ENCODE results near the gene FBXO10. TPM values are rescaled to one million over a fixed set of nuclear protein-coding genes. Genes with fewer than 3 reads are reported as not detected.
"Not testable (repeated sequence)": the region's sequence is repeated elsewhere in the genome, so short reads cannot be mapped to it uniquely, and the experiment has no call there.

FBXO10 gene
- total and polyA plus RNA-seq, 2 donors from 2014 or later, result 6.2 to 6.7 TPM

DNA sequence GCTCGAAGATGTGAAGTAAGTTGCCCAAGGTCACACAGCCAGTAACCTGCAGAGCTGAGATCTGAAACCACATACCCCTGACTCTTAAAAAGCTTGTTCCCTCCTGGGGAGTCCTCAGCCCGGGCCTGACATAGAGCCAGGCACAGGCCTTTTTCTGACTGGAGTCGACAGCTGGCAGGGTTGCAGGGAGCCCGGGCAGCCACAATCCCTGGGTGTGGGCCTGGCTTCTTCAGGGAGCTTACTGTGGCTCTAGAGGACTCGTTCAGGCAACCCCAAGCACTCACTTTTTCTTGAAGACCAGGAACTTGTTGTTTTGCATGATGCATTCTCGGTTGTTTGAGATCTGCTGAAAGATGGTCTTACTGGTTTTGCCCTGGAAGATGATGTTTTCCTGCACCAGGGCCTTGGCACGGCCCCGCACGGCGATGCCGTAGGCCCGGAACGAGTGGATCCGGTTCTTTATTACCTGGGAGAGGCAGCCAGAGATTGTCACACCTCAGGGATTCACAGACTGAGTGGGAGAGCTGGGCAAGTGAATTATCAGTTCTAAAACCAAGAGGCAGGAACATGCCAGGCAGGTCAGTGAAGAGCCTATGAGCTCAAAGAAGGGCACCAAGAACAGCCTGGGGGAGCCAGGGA lies 60.4 kb downstream of the FBXO10 start:
- H3K27me3 ChIP-seq (ENCODE audit: control insufficient read depth, insufficient read depth, low read length), result no peaks in the 10 kb centered on the region
- H3K4me3 ChIP-seq (ENCODE audit: low read length in 3 of 3), result no peak overlapping the region
- no peak overlapping the region for H3K9ac ChIP-seq (ENCODE audit: low read length in 3 of 3)
- FAIRE-seq (no peak), DNase-seq (no peak)
- H3K27ac ChIP-seq (ENCODE audit: low read depth in 2 of 2, low read length in 2 of 2), result no peak overlapping the region
- intact Hi-C loops (cut with DNase I), result no loop called here
- H3K9me3 ChIP-seq (ENCODE audit: control insufficient read depth in 2 of 3, insufficient read depth in 1 of 3, low read length in 3 of 3), result no peaks in the 10 kb centered on the region
- no peaks in the 10 kb centered on the region for H3K4me1 ChIP-seq (ENCODE audit: control insufficient read depth in 2 of 3, insufficient read depth in 2 of 3, low read depth in 1 of 3, low read length in 3 of 3)
- TF ChIP-seq, protein P1, sequence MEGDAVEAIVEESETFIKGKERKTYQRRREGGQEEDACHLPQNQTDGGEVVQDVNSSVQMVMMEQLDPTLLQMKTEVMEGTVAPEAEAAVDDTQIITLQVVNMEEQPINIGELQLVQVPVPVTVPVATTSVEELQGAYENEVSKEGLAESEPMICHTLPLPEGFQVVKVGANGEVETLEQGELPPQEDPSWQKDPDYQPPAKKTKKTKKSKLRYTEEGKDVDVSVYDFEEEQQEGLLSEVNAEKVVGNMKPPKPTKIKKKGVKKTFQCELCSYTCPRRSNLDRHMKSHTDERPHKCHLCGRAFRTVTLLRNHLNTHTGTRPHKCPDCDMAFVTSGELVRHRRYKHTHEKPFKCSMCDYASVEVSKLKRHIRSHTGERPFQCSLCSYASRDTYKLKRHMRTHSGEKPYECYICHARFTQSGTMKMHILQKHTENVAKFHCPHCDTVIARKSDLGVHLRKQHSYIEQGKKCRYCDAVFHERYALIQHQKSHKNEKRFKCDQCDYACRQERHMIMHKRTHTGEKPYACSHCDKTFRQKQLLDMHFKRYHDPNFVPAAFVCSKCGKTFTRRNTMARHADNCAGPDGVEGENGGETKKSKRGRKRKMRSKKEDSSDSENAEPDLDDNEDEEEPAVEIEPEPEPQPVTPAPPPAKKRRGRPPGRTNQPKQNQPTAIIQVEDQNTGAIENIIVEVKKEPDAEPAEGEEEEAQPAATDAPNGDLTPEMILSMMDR (IDR thresholded peaks at IDR 0.05; ENCODE audit: borderline replicate concordance, extremely low read depth, insufficient read depth), result no peak
- peaks cover 0 to 2% (median 0%) of the 10 kb centered on the region in 3 donors for H3K36me3 ChIP-seq (ENCODE audit: control insufficient read depth in 2 of 3, insufficient read depth in 3 of 3, low read length in 3 of 3)

- FAIRE-seq (no peak), DNase-seq (no peak)
- peaks cover 0 to 2% (median 0%) of the 10 kb centered on the region in 3 donors for H3K36me3 ChIP-seq (ENCODE audit: control insufficient read depth in 2 of 3, insufficient read depth in 3 of 3, low read length in 3 of 3)
- no peak overlapping the region for H3K27ac ChIP-seq (ENCODE audit: low read depth in 2 of 2, low read length in 2 of 2)
- TF ChIP-seq, protein P1 (IDR thresholded peaks at IDR 0.05; ENCODE audit: borderline replicate concordance, extremely low read depth, insufficient read depth), result no peak
- H3K4me1 ChIP-seq (ENCODE audit: control insufficient read depth in 2 of 3, insufficient read depth in 2 of 3, low read depth in 1 of 3, low read length in 3 of 3), result no peaks in the 10 kb centered on the region
- H3K9ac ChIP-seq (ENCODE audit: low read length in 3 of 3), result no peak overlapping the region
- H3K4me3 ChIP-seq (ENCODE audit: low read length in 3 of 3), result no peak overlapping the region
- no peaks in the 10 kb centered on the region for H3K27me3 ChIP-seq (ENCODE audit: control insufficient read depth, insufficient read depth, low read length)
- no peaks in the 10 kb centered on the region for H3K9me3 ChIP-seq (ENCODE audit: control insufficient read depth in 2 of 3, insufficient read depth in 1 of 3, low read length in 3 of 3)
- intact Hi-C loops (cut with DNase I), result no loop called here
These were observed 61.2 kb downstream of the FBXO10 start for GRCh38 chr9:37514999-37515398.

DNA sequence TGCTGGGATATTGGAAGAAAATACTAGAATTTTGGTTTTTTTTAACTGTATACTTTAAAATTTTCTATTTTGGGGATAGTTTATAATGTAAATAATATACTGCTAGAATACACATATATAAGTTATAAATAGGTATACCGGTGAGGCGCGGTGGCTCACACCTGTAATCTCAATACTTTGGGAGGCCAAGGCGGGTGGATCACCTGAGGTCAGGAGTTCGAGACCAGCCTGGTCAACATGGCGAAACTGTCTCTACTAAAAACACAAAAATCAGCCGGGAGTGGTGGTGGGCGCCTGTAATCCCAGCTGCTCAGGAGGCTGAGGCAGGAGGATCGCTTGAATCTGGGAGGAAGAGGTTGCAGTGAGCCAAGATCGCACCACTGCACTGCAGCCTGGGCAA lies 61.8 kb downstream of the FBXO10 start:
- H3K9ac ChIP-seq (ENCODE audit: low read length in 3 of 3); H3K27me3 ChIP-seq (ENCODE audit: control insufficient read depth, insufficient read depth, low read length); H3K36me3 ChIP-seq (ENCODE audit: control insufficient read depth in 2 of 3, insufficient read depth in 3 of 3, low read length in 3 of 3); H3K9me3 ChIP-seq (ENCODE audit: control insufficient read depth in 2 of 3, insufficient read depth in 1 of 3, low read length in 3 of 3); FAIRE-seq; H3K4me3 ChIP-seq (ENCODE audit: low read length in 3 of 3); H3K4me1 ChIP-seq (ENCODE audit: control insufficient read depth in 2 of 3, insufficient read depth in 2 of 3, low read depth in 1 of 3, low read length in 3 of 3); intact Hi-C loops (cut with DNase I); H3K27ac ChIP-seq (ENCODE audit: low read depth in 2 of 2, low read length in 2 of 2); DNase-seq: not testable (repeated sequence)

DNA sequence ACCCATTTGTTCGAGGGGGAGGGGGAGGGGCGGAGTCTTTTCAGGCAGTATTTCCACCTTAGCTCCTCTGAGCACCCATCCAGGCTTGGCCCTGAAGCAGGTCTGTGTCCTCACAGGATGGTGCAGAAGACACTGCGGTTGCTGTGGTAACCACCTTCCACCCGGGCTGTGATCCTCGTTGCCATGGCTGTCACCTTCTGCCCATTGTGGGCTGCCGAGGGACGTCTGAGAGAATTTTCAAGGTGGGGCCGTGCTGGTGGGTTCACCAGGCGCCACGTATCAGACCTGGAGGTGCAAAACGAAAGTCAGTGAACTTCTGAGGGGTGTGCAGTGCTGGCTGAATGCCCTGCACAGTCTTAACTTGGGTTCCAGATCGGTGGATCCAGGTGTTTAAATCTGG lies 63.7 kb downstream of the FBXO10 start:
- H3K27me3 ChIP-seq (ENCODE audit: control insufficient read depth, insufficient read depth, low read length), result no peaks in the 10 kb centered on the region
- TF ChIP-seq, protein P1 (IDR thresholded peaks at IDR 0.05; ENCODE audit: borderline replicate concordance, extremely low read depth, insufficient read depth), result no peak
- H3K9me3 ChIP-seq (ENCODE audit: control insufficient read depth in 2 of 3, insufficient read depth in 1 of 3, low read length in 3 of 3), result no peaks in the 10 kb centered on the region
- H3K9ac ChIP-seq (ENCODE audit: low read length in 3 of 3), result no peak overlapping the region
- DNase-seq (no peak), FAIRE-seq (no peak)
- peaks cover 0 to 2% (median 0%) of the 10 kb centered on the region in 3 donors for H3K36me3 ChIP-seq (ENCODE audit: control insufficient read depth in 2 of 3, insufficient read depth in 3 of 3, low read length in 3 of 3)
- intact Hi-C loops (cut with DNase I), result no loop called here
- H3K4me1 ChIP-seq (ENCODE audit: control insufficient read depth in 2 of 3, insufficient read depth in 2 of 3, low read depth in 1 of 3, low read length in 3 of 3), result no peaks in the 10 kb centered on the region
- no peak overlapping the region for H3K4me3 ChIP-seq (ENCODE audit: low read length in 3 of 3)
- no peak overlapping the region for H3K27ac ChIP-seq (ENCODE audit: low read depth in 2 of 2, low read length in 2 of 2)
